HEK293T (cell line): ENCODE data around the gene FHIT.

ENCODE experiments used
- BHLHE40 ChIP-seq: fragments of 450-650 bp; IDR thresholded peaks from 2 replicates; pipeline ENCODE4 v1.6.1; 2016; ENCODE audit warnings: mild to moderate bottlenecking, moderate library complexity, borderline replicate concordance
- CTBP1 ChIP-seq: fragments of 450-650 bp; IDR thresholded peaks from 2 replicates; pipeline ENCODE4 v1.6.1; 2016; ENCODE audit warnings: borderline replicate concordance
- FOXA1 ChIP-seq: fragments of 450-650 bp; IDR thresholded peaks from 2 replicates; pipeline ENCODE4 v1.6.1; 2016; ENCODE audit warnings: mild to moderate bottlenecking
- FOXM1 ChIP-seq: fragments of 450-650 bp; IDR thresholded peaks from 2 replicates; pipeline ENCODE4 v1.6.1; 2017; ENCODE audit warnings: mild to moderate bottlenecking, borderline replicate concordance
- HDGF ChIP-seq: fragments of 450-650 bp; IDR thresholded peaks from 2 replicates; pipeline ENCODE4 v1.6.1; 2017; ENCODE audit warnings: antibody characterized with exemption, borderline replicate concordance
- LEF1 ChIP-seq: fragments of 450-650 bp; IDR thresholded peaks from 2 replicates; pipeline ENCODE4 v1.6.1; 2017; ENCODE audit warnings: mild to moderate bottlenecking, borderline replicate concordance
- SP1 ChIP-seq: fragments of 450-650 bp; IDR thresholded peaks from 2 replicates; pipeline ENCODE4 v1.6.1; 2017
- TARDBP ChIP-seq: fragments of 450-650 bp; IDR thresholded peaks from 2 replicates; pipeline ENCODE4 v1.6.1; 2016

- TF ChIP-seq FOXA1: no peak
- no peak for TF ChIP-seq LEF1
- no peak for TF ChIP-seq HDGF
- no peak for TF ChIP-seq TARDBP
- TF ChIP-seq CTBP1: no peak
- TF ChIP-seq SP1: no peak
- no peak for TF ChIP-seq FOXM1
- TF ChIP-seq BHLHE40: no peak
Measured at GRCh38 chr3:60336061-60336460, 915.2 kb downstream of the FHIT start.
